NCI-H187 treated with DMSO at 0.1 percent for 48 hours (cell line): ENCODE measurements around the gene CRYBB2.
"Not testable (repeated sequence)": the region's sequence is repeated elsewhere in the genome, so short reads cannot be mapped to it uniquely, and the experiment has no call there.

Experiments used
- DNase-seq: peaks from one replicate; lab custom pipeline; 2025; lab: John Stamatoyannopoulos, UW

The CRYBB2 gene

DNA sequence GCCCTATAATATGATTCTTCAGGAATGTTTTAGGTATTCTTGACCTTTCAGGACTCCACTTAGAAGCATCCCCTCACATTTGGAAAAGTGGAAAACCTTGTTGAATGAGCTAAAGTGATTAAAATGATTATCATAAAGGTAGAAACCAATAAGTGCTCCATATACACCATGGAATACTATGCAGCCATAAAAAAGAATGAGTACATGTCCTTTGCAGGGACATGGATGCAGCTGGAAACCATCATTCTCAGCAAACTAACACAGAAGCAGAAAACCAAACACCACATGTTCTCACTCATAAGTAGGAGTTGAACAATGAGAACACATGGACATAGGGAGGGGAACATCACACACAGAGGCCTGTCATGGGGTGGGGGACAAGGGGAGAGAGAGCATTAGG, 14.3 kb downstream of the CRYBB2 start:
- DNase-seq = not testable (repeated sequence)

DNA sequence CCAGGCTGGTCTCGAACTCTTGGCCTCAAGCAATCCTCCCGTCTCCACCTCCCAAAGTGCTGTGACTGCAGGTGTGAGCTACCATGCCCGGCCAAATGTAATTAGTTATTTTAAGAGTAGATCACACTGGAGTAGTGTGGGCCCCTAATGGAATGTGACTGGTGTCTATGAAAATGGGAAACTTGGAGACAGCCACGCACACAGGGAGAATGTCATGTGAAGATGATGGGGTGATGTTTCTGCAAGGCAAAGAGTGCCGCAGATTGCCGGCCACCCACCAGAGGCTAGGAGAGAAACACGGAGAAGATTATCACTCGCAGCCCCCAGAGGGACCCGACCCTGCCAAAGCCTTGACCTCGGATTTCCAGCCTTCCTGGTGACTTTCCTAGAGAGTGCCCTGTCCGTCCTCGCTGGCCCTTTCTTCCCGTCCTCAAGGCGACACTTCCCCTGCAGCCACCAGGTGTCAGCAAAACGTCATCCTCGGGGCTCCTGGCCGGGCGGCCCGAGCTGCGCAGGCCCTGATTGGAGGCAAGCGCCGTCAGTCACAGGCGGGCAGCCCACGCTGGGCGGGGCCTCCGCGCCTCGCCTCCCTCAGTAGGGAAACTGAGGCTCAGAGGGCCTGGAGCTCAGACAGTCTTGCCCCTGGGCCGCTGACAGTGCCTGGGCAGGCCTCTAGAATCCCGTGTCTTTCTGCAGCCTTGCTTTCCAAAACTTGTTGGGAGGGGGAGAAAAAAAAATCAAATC, 16.3 kb downstream of the CRYBB2 start:
- no peak for DNase-seq

DNA sequence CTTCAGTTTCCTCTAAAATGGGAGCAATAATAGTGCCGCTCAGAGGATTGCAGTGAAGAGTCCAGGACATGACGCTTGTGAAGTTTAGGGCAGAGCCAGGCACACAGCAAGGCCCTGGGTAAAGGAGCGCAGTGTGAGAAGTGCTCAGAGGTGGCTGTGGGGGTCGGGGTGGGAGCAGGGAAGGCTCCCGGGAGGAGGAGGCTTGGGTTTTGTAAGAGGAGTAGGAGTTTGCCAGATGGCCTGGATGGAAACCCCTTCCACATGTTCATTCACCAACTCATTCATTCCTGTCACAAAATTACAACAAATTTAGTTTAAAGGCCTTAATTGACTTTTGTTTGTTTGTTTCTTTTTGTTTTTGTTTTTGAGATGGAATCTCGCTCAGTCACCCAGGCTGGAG, 17.0 kb downstream of the CRYBB2 start:
- DNase-seq = no peak

DNA sequence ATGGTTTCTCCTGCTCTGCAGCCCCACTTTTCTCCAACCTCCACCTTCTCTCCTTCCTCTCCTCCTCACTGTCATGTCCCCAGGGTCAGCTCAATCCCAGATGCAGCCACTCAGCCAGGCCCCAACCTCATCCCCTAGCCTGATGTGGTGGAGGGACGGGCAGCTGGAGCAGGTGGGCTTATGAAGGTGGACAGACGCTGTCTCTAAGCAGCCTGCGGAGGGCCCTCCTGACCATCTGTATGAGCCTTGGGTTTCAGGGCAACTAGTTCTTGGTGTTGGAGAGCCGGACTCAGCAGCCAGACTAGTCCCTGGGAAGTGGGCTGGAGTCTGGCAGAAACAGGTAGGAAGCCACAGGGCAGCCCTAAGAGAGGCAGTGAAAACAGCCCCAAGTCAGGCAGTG, 18.1 kb downstream of the CRYBB2 start:
- no peak for DNase-seq

DNA sequence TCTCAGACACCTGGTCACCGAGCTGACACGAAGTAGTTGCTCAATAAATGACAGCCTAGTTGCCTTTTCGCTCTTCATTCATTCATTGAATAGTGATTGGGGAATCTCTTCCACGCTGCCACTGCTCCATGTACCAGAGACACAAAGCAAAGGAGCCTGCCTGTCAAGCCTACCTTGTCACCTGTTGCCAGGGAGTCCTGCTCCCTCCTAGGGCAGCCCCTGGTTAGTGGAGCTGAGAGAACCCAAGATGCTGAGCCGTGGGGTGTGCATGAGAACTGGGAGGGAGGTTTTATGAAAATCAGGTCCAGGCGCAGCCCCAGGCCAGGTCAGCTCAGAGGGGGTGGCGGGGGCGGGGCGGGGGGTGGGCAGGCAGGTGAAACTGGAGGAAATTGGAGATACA, 18.6 kb downstream of the CRYBB2 start:
- DNase-seq = not testable (repeated sequence)

DNA sequence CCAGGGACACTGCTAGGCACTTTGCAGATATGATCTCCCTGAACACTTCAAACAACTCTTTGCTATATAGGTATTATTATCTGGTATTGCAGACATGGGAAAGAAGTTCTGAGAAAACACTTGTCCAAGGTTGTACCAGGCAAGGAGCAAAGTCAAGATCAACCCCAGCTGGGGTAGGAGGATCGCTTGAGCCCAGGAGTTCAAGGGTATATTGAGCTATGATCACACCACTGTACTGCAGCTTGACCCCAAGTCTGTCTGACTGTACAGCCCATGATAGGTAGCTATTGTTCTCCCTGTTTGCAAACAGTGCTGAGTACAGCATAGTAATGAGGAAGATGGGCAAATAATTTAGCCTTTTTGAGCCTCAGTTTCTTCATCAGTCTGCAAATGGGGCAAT, 35.7 kb downstream of the CRYBB2 start:
- DNase-seq = not testable (repeated sequence)

DNA sequence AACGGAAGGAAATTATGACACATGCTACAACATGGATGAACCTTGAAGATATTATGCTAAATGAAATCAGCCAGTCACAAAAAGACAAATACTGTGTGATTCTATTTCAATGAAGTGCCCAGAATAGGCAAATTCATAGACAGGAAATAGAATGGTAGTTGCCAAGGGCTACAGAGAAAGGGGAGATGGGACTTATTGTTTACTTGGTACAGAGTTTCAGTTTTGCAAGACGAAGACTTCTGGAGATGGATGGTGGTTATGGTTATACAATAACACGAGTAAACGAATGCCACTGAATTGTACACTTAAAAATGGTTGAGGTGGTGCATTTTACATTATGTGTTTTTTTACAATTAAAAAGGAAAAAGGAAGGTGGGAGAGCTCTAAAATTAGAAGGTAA, 48.1 kb downstream of the CRYBB2 start:
- DNase-seq = not testable (repeated sequence)

DNA sequence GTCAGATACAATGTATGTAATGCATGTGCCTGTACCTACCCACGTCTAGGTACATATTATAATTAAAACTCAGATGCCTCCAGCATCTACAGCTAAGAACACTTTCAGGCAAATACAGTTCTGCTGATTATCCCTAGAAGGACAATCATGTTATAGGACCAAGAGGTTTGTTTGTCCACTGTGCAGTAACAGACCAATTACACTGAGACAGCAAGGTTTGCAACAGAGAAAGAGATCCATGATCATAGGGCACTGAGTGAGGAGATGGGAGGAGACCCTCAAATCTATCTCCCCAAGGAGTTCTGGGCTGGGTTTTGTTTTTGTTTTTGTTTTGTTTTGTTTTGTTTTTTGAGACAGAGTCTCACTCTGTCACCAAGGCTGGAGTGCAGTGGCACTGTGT, 49.5 kb downstream of the CRYBB2 start:
- DNase-seq = not testable (repeated sequence)

DNA sequence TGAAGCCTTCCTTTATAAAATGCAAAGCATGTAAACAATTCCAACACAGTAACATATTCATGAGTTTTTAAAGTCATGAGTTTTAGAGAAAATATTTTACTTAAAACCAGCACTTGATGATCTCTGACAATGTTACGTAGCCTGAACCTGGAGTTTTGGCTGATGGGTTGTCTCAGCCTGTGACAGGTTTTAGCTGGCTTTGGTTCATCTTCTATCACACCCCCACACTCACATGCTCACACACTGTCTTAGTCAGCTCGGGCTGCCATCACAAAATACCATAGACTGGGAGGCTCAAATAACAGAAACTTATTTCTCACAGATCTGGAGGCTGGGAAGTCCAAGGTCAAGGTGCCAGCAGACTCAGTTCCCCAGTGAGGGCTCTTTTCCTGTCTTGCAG, 50.6 kb downstream of the CRYBB2 start:
- DNase-seq = not testable (repeated sequence)

DNA sequence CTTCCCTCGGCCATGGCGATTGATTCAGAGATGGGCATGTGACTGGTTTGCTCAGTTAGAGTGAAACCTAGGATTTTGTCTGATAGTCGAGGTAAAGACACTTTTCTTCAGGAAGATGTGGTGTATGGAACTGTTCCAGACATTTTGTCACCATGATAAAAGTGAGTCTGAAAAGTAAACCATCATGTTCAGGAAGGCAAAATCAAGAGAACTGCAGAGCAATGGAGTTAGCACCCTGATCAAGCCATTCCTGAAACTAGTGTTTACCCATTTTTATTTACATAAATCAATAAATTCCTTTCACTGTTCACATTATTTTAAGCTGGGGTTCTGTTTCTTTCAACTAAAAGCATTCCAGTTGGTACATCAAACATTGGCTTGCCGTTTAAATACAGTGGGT, 53.8 kb downstream of the CRYBB2 start:
- DNase-seq = not testable (repeated sequence)

DNA sequence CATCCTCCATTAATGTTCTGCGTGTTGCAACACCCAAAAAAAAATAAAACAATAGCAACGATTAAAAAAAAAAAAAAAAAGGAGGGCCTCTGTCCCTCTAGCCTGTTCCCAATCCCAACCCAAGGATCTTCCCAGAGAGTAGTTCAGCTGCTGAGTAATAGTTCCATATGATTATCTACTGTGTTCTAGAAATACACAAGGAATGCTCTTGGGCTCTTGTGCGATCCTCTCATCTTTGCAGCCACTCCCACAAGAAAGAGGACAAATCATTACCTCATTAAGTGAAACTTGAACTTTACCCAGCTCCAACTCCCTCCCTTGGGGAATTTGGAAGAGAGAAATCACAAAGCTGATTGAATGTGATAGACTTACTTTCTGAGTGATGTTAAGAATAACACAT, 54.5 kb downstream of the CRYBB2 start:
- DNase-seq = not testable (repeated sequence)

DNA sequence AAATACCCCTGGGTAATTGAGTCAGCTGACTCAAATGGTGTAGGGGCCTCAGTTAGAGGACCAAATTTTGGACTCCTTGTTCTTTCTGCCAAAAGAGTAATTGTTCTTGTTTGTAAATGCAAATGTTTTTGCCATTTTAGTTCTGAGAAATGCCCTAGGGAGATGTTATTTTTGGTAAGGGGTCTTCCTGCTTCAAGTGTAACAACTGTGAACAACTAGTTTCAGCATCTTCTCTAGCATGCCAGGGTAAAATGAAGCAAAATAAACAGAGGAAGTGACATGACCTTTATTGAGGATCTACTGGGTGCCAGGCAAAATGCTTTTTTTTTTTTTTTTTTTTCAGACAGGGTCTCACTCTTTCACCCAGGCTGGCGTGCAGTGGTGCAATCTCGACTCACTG, 60.7 kb downstream of the CRYBB2 start:
- not testable (repeated sequence) for DNase-seq
